GM23338 (cell line): ENCODE results near the gene ERBB4.

ENCODE experiments used
- EZH2phosphoT487 ChIP-seq: fragments of 200-600 bp; sonication (generic); IDR thresholded peaks from one replicate; pipeline ENCODE4 v1.8.1; 2018; ENCODE audit warnings: antibody characterized with exemption; ENCODE audit not compliant: unreplicated experiment
- POLR2AphosphoS5 ChIP-seq: IDR thresholded peaks from 2 replicates; pipeline ENCODE4 v1.6.1; 2016; ENCODE audit warnings: antibody characterized with exemption, low read depth
- TF ChIP-seq, protein P1 (sequence below), 2 experiments: fragments of 200-600 bp in 1 of 2; sonication (generic) in 1 of 2; conservative IDR thresholded peaks; 2 replicates each; pipeline versions ENCODE4 v1.5.1 to v1.6.1; 2016 to 2017; ENCODE audit warnings: antibody characterized with exemption in 2 of 2, low read depth in 2 of 2, mild to moderate bottlenecking in 2 of 2, moderate library complexity in 1 of 2
- TF ChIP-seq, protein P2 (sequence below): IDR thresholded peaks from one replicate; pipeline ENCODE4 v1.6.1; 2018; ENCODE audit warnings: antibody characterized with exemption; ENCODE audit not compliant: unreplicated experiment

GRCh38 chr2:211986313-211986712, 552.3 kb downstream of the ERBB4 start:
- TF ChIP-seq, protein P1, sequence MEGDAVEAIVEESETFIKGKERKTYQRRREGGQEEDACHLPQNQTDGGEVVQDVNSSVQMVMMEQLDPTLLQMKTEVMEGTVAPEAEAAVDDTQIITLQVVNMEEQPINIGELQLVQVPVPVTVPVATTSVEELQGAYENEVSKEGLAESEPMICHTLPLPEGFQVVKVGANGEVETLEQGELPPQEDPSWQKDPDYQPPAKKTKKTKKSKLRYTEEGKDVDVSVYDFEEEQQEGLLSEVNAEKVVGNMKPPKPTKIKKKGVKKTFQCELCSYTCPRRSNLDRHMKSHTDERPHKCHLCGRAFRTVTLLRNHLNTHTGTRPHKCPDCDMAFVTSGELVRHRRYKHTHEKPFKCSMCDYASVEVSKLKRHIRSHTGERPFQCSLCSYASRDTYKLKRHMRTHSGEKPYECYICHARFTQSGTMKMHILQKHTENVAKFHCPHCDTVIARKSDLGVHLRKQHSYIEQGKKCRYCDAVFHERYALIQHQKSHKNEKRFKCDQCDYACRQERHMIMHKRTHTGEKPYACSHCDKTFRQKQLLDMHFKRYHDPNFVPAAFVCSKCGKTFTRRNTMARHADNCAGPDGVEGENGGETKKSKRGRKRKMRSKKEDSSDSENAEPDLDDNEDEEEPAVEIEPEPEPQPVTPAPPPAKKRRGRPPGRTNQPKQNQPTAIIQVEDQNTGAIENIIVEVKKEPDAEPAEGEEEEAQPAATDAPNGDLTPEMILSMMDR (conservative IDR thresholded peaks at IDR 0.05; ENCODE audit: low read depth in 2 of 2): no peak
- TF ChIP-seq, protein P2, sequence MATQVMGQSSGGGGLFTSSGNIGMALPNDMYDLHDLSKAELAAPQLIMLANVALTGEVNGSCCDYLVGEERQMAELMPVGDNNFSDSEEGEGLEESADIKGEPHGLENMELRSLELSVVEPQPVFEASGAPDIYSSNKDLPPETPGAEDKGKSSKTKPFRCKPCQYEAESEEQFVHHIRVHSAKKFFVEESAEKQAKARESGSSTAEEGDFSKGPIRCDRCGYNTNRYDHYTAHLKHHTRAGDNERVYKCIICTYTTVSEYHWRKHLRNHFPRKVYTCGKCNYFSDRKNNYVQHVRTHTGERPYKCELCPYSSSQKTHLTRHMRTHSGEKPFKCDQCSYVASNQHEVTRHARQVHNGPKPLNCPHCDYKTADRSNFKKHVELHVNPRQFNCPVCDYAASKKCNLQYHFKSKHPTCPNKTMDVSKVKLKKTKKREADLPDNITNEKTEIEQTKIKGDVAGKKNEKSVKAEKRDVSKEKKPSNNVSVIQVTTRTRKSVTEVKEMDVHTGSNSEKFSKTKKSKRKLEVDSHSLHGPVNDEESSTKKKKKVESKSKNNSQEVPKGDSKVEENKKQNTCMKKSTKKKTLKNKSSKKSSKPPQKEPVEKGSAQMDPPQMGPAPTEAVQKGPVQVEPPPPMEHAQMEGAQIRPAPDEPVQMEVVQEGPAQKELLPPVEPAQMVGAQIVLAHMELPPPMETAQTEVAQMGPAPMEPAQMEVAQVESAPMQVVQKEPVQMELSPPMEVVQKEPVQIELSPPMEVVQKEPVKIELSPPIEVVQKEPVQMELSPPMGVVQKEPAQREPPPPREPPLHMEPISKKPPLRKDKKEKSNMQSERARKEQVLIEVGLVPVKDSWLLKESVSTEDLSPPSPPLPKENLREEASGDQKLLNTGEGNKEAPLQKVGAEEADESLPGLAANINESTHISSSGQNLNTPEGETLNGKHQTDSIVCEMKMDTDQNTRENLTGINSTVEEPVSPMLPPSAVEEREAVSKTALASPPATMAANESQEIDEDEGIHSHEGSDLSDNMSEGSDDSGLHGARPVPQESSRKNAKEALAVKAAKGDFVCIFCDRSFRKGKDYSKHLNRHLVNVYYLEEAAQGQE: no peak
- TF ChIP-seq POLR2AphosphoS5 (no peak), EZH2phosphoT487 (no peak)
